HG03558 (cell line): Measurements from ENCODE around the gene VWA8.
"Not testable (repeated sequence)": the region's sequence is repeated elsewhere in the genome, so short reads cannot be mapped to it uniquely, and the experiment has no call there.

Experiments
- ATAC-seq: cut with Tn5 transposase; IDR thresholded peaks from one replicate; pipeline ENCODE4 v1.9.1; 2021; ENCODE audit warnings: moderate number of reproducible peaks; ENCODE audit not compliant: unreplicated experiment; ENCODE audit errors: extremely low read depth

The VWA8 gene

DNA sequence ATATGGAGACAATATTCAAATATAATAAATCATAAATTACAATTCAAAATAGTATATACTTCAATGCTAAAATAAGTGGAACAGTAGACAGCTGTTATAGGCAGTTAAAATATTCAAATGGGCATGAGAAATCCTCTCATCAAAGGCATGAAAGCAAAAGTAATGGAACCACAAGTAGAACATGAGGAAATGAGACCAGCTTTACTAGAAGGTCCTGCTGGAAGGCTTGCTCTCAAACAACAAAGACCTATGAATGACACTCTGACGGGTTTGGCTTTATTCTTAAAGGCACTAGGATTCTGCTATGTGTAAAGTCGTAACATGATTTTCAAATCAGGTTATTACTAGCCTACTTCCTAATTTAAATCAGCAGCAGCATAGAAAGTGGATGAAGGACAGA is 148.1 kb downstream of the VWA8 start:
- no peak for ATAC-seq

DNA sequence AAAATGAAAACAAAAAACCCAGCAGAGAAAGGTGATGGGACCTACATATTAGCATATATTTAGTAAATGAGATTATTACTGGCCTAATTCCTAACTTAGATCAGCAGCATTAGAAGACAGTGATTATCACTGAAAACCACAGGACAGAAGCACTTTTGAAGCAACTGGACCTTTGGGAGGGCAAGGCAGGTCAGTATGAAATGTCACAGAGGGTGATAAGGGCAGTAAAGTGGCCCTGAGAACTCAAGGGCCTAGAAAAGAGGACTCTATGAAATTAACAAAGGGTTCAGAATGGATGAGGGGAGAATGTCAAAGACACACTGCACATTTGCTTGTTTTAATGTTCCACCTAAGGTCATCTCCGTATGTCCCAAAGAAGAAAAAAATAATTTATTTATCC is 148.7 kb downstream of the VWA8 start:
- ATAC-seq: no peak

DNA sequence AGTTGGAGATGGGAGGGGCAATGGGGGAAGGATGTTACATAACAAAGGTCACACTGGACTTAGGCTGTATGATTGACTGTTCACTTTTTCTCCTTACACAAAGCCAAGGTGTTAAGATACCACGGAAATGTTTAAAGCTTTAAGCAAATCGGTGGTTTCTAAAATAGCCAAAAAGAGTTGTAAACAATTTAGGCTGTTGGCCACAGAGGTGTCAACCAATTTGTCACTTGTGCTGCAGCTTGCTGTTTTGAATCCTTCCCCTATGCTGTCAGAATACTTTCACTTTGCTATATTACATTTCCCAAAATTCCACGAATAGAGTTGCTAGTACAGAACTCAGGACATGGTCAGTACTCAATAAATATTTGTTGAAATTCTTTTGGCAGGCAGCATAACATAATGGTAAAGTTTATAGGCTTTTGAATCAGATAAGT is 149.3 kb downstream of the VWA8 start:
- no peak for ATAC-seq

DNA sequence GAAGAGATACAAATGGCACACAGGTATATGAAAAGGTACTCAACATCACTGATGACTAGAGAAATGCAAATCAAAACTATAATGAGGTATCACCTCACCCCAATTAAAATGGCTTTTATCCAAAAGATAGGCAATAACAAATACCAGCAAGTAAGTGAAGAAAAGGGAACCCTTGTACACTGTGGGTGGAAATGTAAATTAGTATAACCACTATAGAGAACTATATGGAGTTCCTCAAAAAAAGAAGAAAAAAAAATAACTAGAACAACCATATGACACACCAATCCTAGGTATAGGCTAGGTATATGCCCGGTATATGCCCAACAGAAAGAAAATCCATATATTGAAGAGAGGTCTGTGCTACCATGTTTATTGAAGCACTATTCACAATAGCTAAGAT is 150.9 kb downstream of the VWA8 start:
- no peak for ATAC-seq

DNA sequence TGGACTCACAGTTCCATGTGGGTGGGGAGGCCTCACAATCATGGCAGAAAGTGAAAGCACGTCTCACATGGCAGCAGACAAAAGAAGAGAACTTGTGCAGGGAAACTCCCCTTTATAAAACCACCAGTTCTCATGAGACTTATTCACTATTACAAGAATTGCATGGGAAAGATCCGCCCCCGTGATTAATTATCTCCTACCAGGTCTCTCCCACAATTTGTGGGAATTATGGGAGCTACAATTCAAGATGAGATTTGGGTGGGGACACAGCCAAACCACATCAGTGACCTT is 157.5 kb downstream of the VWA8 start:
- ATAC-seq: not testable (repeated sequence)

DNA sequence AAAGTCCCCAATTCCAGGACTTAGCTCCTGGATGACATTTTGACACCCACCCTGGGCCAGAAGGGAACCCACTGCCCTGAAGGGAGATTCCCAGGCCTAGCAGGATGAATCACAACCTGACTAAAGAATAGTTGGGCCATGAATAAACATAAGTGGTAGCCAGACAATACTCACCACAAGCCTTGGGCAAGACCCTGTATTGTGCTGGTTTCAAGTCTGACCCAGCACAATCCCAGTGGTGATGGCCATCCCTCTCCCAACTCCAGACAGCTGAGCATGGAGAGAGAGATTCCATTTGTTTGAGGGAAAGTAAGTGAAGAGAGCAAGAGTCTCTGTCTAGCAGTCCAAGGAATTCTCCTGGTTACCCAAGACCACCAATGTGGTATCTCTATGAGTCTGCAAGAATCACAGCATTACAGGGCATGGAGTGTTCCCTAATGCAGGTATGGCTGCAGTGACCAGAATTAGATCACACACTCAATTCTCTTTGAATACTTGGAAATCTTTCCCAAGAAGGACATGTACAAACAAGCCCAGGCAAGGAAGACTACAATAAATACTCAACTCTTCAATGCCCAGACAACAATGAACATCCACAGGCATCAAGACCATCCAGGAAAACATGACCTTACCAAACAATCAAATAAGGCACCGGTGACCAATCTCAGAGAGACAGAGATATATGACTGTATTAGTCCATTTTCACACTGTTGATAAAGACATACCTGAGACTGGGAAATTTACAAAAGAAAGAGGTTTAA is 158.0 kb downstream of the VWA8 start:
- no peak for ATAC-seq

DNA sequence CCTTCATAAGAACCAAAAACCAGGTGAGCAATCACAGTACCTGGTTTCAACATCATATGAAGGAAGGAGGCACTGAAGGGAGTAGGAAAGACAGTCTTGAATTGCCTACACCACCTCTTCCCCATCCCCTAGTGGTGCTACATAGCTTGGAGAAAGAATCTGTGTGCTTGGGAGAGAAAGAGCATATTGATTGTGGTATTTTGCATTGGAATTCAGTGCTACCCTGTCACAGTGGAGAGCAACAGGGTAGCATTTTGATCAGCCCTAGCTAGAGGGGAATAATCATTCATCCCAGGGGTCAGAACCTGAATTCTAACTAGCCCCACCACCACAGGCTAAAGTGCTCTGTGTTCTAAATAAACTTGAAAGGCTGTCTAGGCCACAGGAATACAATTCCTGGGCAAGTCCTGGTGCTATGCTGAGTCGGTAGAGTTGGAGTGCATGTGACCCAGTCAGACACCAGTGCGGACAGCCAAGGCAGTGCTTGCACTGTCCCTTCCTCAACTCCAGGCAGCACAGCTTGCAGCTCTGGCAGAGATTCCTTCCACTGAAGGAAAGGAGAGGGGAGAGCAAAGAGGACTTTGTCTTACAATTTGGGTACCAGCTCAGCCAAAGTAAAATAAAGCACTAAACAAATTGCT is 158.7 kb downstream of the VWA8 start:
- ATAC-seq: no peak

DNA sequence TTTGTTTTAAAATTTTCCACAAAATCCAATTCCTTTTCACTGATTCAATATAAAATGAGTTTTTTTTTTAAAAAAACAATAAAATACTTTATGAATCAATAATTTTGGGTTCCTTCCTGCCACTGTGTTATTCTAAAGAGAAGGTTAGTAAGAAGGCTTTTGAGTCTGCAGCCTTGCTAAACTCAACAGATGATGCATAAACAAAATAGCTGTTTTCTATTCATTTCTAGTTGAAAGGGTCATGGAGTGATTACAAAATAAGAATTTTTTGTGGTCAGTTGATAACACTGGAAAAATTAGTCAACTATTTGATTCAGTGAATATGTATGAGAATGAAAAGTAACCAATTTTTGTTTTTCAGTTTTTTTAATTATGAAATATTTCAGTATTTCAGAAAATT is 169.9 kb downstream of the VWA8 start:
- no peak for ATAC-seq

DNA sequence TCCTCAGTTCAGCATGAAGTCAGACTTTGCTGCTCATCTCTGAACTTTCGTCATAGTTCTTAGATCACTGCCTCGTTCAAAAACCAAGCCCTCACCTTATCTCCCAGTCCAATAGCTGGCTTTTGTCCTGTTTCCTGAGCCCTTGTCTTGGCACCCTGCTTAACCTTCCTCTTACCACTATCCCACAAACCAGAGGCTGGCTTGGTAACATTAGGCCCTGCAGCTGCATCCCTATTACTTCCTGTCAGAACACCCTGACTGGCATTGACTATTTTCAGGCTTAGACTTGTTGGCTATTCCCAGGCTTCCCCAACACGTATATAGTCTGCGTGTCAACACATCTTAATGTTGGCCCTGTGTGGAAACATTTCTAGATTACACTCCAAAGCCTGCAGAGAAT is 172.4 kb downstream of the VWA8 start:
- ATAC-seq: no peak

DNA sequence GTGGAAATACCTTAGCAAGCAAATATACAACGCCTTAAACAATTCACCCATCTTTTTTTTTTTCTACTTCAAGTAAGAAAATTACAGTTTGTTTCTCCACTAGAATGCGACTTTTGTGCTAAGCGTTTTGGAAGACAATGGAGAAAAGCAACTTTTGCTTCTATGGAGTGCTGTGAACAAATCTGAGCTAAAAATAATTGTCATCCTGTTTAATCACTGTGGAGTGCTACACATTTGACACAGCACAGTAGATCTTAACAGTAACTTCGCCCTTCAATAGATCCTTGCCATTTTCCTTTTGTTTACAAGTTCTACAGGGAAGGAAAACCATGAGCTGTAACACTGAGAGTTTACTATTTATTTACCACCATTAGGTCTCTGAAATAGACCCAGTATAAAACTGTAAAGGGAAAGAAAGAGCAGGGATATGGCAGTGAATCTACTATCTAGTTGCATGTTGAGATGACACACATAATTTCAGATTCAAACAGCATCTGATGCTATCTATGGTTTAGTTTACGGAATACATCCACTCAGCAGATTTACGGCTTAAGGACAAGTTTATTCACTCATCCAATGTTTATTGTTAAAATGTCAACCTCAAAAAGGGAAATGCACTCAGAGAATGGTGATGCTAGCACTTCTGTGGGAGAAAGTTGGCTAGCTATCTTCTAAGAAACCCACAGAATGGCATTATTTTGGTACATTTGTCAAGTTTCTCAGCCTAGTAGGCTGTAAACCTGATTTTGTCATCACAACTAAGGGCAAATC is 175.3 kb downstream of the VWA8 start:
- no peak for ATAC-seq

DNA sequence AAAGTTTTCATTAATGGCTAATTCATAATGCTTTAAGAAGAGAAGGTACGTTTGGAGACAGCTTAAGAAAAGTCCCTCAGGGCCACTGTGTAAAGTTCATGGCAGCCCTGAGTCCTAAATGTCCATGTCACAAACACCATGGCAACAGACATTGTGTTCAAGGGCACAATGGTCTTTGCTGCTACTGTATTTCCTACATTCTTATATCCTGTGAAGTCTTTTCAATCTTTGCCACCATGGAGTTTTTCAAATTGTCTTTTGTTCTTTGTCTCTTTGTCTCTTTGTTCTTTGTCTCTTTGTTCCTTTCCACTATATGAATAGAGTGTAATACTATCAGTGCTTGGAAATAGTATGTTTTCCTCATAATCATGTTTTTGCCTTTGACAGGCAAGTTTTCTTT is 178.8 kb downstream of the VWA8 start:
- ATAC-seq: no peak

DNA sequence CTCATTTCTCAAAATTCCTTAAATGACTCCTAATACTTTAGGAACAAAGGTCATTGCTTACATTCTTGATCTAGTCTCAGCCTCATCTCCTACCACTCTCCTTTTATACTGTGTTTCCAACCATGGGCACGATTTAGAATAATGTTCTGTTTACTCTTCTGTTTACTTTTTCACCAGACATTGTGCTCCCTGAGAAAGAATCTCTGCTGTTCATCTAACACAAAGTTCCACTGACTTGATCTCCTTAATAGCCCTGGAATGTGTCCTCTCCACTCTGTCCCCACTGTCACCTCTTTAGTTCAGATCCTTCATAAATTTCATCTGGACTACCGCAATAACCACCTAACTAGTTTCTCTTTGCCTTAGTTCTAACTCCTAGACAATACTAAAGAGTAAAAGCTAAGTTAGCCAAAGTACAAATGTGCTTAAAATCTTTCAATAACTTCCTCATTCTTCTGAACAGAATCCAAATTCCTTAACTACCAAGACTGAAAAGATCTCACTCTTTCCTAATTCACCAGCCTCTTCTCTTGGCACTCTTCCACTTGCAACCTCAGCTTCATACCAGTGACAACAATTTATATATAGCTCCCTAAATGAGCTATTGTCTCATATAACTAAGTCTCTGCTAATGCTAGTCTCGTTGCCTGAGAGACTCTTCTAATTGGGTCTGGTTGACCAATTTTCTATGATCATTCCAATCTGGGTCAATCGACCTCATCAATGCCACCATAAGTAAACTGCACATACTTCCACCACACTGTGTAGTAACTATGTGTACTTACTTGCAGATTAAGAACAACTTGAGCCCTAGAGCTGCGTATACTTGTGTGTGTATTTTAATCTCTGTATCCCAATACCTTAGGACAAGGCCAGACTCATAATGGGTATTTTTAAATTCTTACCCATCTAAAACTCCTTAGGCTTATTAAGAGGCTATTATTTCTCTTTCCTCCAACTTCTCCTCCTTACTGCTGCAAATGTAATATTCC is 179.9 kb downstream of the VWA8 start:
- no peak for ATAC-seq

DNA sequence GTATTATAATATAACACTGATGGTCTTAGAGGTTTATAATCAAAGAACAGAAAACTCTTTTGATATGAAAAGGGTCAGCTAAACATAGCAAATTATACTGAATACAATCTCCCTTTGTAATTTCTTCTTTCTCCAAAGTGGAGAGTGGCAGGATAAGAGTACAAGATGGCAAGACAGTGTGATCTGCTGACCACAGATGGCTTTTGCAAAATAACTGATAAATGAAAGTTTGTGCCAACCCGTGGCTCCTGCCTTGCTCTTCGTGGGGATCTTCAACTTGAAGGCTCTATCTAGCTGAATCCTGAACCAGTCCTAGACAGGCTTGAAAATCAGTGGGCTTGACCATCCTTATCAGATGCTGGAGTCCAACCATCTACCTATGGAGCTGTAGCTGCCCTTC is 185.7 kb downstream of the VWA8 start:
- ATAC-seq: no peak

DNA sequence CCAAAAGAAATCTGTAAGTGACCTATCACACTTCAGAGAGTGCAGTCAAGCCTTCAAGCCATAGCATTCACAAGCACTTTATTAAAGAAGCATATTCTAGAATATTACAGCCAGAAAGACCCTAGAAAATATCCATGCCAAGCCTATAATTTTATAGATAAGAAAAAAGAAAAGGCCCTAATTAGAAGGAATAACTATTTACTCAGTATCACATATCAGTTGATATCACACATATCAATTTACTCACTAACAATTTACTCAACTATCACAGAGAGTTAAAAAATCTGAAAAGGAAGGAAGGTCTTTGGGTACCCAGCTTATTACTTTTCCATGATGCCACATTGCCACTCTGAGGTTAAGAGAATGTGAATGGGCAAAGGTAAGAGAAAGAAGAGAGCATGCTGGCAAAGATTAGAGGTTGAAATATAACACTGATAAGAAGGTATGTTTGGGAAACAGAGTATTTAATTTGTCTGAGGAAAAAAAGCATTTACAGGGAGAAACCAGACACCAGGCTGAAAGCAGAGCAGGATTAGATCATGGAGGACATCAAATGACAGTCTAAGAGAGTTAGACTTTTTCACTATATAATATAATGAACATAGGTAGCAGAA is 186.2 kb downstream of the VWA8 start:
- no peak for ATAC-seq

DNA sequence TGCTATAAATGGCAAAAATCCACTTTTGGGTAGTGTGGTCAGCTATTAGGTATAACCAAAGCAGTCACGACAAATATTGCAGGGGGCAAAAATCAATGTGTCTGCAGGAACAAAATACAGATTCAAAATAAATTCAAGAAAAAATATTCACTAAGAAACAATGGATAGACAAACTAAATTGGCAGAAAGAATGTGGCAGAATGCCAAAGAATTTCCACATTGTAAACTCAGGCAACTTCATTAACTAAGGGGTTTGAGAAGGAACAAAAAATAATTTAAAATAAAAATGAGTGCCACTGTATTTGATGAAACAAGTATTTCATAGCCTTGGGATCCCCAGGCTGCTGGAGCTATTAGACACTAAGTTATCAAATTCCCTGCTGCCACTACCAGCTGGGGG is 193.1 kb downstream of the VWA8 start:
- ATAC-seq: no peak

DNA sequence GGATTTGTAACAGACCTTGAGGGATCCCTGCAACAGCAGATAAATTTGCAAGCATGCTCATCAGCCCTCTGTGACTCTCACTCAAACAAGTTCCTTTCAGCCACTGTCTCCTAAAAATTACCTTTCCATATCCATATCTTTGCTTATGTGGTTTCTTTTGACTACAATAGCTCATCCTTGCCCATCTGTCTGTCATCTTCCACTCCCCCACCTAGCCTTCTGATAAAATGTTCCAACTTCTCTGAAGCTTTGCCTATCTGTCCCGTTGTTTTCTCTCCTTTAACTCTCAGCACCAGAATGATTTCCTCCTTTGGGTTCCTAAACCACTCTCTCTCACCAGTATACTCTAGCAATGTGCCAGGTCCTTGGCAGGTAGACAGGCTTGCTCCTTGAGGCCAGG is 194.5 kb downstream of the VWA8 start:
- no peak for ATAC-seq

DNA sequence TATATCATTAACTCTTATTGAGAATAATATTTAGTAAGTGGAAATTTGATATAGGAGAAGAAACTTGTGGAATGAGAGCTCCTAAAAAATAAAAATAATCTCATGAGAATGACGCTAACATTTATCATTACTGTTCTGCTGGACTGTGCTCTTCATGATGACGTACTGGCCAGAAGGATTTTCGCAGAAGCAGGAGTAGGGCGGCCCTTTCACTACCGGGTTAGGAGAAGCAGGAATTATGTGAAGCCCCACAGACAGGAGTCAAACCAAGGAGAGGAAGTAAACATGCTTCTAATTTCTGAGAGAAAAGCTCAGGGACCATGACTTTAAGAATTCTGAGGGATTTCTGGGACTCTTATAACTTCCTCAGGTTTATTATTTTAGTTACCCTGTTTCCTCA is 195.1 kb downstream of the VWA8 start:
- no peak for ATAC-seq

DNA sequence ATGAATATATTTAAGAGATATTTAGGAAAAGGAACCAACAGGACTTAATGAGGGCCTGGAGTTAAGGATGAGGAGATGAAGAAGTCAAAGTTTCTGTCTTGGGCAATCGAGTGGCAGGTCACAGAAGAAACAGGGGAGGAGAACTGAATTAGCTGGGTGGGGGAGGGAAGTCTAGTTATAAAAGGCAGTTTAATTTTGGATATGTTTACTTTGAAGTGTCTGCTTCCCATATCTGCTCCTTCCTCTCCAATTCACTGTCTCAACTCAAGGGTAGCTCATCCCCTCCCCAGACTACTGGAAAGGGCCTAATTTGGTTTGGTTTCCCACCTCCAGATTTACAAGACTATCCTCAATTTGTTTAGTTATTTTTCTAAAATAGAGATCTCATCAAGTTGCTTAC is 195.9 kb downstream of the VWA8 start:
- no peak for ATAC-seq

DNA sequence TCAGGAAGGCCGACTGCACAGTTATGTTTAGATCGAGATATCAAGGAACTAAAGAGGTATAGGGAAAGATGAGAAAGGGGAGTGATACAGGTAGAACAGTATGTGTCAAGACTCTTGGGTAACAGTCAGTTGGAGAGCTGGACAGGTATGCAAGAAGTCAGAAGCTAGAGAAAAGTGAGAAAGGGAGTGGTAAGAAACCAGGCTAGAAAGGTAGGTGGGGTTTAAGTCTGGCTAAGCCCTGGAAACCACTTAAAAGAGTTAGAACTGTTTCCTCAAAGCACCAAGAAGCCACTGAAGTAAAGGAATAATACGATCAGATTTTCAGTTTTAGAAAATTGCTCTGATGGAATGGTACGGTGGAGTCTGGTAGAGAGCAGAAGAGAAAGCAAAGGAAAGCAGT is 196.4 kb downstream of the VWA8 start:
- ATAC-seq: no peak

DNA sequence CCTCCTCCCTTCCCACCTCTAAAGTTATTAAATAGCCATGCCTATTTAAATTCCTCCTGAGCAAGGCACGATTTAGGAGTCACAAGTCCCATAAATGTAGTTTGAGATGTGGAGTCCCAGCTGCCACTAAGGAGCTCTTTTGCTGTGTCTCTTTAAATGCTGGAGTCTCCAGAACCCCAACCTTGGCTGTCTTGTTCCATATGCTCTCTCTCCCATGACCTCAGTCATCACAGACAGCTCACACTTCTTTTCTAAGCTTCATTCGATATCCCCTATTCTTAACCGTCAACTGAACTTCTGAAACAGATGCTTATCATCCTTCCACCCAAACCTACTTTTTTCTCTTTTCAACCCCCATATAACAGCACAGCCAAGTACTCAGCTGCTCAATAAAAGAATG is 197.1 kb downstream of the VWA8 start:
- no peak for ATAC-seq
